H1 (cell line): ENCODE data around the gene PDE4D.

Experiments used
- EP300 ChIP-seq, 2 experiments: IDR thresholded peaks; 1 replicate in 1 of 2; 2 replicates in 1 of 2; pipeline ENCODE4 v1.6.1; 2011 to 2012; ENCODE audit warnings: low read depth in 2 of 2, low read length in 2 of 2, mild to moderate bottlenecking in 2 of 2, borderline replicate concordance in 1 of 2, inconsistent platforms in 1 of 2, moderate library complexity in 1 of 2
- GABPA ChIP-seq: IDR thresholded peaks from 2 replicates; pipeline ENCODE4 v1.6.1; 2011; ENCODE audit warnings: mild to moderate bottlenecking, low read length, moderate library complexity, borderline replicate concordance; ENCODE audit not compliant: insufficient read depth
- HDAC6 ChIP-seq: IDR thresholded peaks from one replicate; pipeline ENCODE4 v1.7.1; 2012; ENCODE audit warnings: low read depth, mild to moderate bottlenecking, inconsistent platforms, low read length, moderate library complexity
- MAX ChIP-seq: IDR thresholded peaks from 2 replicates; pipeline ENCODE4 v1.6.1; 2012; ENCODE audit warnings: inconsistent platforms
- PHF8 ChIP-seq: fragments of 200-600 bp; sonication (generic); conservative IDR thresholded peaks from 2 replicates; pipeline ENCODE4 v1.7.1; 2012; ENCODE audit warnings: low read depth, mild to moderate bottlenecking, inconsistent platforms, low read length, moderate library complexity
- POLR2A ChIP-seq, 2 experiments: IDR thresholded peaks; 1 replicate in 1 of 2; 2 replicates in 1 of 2; pipeline ENCODE4 v1.6.1; 2011; ENCODE audit warnings: low read depth in 2 of 2, low read length in 2 of 2, mild to moderate bottlenecking in 2 of 2; ENCODE audit errors: control extremely low read depth in 1 of 2
- RAD21 ChIP-seq, 2 experiments: IDR thresholded peaks in 1 of 2; conservative IDR thresholded peaks in 1 of 2; 2 replicates each; pipeline ENCODE4 v1.6.1; 2011; ENCODE audit warnings: low read depth in 2 of 2, low read length in 2 of 2, improper control_type of control experiment in 1 of 2, inconsistent platforms in 1 of 2, mild to moderate bottlenecking in 1 of 2, moderate library complexity in 1 of 2
- RFX5 ChIP-seq: IDR thresholded peaks from 2 replicates; pipeline ENCODE4 v1.6.1; 2011; ENCODE audit warnings: low read depth, low read length, improper control_type of control experiment, borderline replicate concordance
- RNF2 ChIP-seq: fragments of 200-900, 300-1000 bp; sonication (generic); IDR thresholded peaks from 2 replicates; pipeline ENCODE4 v1.7.1; 2016; ENCODE audit warnings: borderline replicate concordance, low read depth, mild to moderate bottlenecking, antibody characterized with exemption, low read length; ENCODE audit not compliant: poor library complexity, severe bottlenecking; ENCODE audit errors: missing control alignments
- SP1 ChIP-seq: IDR thresholded peaks from 2 replicates; pipeline ENCODE4 v1.6.1; 2011; ENCODE audit warnings: low read depth, low read length
- TAF7 ChIP-seq: optimal IDR thresholded peaks from 2 replicates; pipeline ENCODE3; 2011; ENCODE audit warnings: low read depth, mild to moderate bottlenecking, inconsistent platforms, low read length, moderate library complexity, borderline replicate concordance
- TCF12 ChIP-seq: IDR thresholded peaks from 2 replicates; pipeline ENCODE4 v1.6.1; 2011; ENCODE audit warnings: low read depth, mild to moderate bottlenecking, low read length
- TF ChIP-seq, protein P1 (sequence below), 3 experiments: IDR thresholded peaks; 1 replicate in 2 of 3; 2 replicates in 1 of 3; pipeline versions ENCODE4 v1.5.1 to v1.6.1; 2011; ENCODE audit warnings: low read length in 3 of 3, mild to moderate bottlenecking in 3 of 3, inconsistent platforms in 2 of 3, low read depth in 1 of 3, moderate library complexity in 1 of 3; ENCODE audit not compliant: insufficient read depth in 1 of 3; ENCODE audit errors: control extremely low read depth in 1 of 3
- TF ChIP-seq, protein P2 (sequence below): IDR thresholded peaks from 2 replicates; pipeline ENCODE4 v1.6.1; 2011; ENCODE audit warnings: low read depth, mild to moderate bottlenecking, low read length; ENCODE audit not compliant: insufficient read depth

DNA sequence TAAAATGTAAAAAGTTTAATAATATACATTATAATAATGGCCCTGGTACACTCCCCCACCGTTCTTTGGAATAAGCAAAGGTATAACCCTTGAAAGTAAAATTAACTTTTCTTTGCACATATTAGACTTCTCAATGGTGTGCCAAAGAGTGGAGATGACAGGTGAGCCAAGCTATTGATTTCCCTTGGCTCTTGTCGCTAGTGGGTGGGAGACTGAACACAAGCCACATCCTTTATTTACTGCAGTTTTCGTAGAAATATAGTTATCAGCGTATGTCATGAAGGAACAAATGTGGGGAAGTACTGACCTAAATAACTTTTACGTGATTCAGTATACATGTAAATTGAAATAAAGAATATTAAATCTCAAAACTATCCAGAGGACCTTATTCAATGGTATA, 761.4 kb downstream of the PDE4D start:
- TF ChIP-seq, protein P1, sequence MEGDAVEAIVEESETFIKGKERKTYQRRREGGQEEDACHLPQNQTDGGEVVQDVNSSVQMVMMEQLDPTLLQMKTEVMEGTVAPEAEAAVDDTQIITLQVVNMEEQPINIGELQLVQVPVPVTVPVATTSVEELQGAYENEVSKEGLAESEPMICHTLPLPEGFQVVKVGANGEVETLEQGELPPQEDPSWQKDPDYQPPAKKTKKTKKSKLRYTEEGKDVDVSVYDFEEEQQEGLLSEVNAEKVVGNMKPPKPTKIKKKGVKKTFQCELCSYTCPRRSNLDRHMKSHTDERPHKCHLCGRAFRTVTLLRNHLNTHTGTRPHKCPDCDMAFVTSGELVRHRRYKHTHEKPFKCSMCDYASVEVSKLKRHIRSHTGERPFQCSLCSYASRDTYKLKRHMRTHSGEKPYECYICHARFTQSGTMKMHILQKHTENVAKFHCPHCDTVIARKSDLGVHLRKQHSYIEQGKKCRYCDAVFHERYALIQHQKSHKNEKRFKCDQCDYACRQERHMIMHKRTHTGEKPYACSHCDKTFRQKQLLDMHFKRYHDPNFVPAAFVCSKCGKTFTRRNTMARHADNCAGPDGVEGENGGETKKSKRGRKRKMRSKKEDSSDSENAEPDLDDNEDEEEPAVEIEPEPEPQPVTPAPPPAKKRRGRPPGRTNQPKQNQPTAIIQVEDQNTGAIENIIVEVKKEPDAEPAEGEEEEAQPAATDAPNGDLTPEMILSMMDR (IDR thresholded peaks at IDR 0.05; ENCODE audit: control extremely low read depth in 1 of 3, insufficient read depth in 1 of 3, low read depth in 1 of 3, low read length in 3 of 3), result no peak
- no peak for TF ChIP-seq RFX5
- no peak for TF ChIP-seq TCF12
- TF ChIP-seq, protein P2, sequence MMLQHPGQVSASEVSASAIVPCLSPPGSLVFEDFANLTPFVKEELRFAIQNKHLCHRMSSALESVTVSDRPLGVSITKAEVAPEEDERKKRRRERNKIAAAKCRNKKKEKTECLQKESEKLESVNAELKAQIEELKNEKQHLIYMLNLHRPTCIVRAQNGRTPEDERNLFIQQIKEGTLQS, result no peak
- no peak for TF ChIP-seq POLR2A (IDR thresholded peaks at IDR 0.05; ENCODE audit: control extremely low read depth in 1 of 2, low read depth in 2 of 2, low read length in 2 of 2)
- TF ChIP-seq PHF8, result no peak
- TF ChIP-seq GABPA, result no peak
- TF ChIP-seq RNF2, result no peak
- TF ChIP-seq SP1, result no peak
- no peak for TF ChIP-seq EP300 (IDR thresholded peaks at IDR 0.05; ENCODE audit: borderline replicate concordance in 1 of 2, low read depth in 2 of 2, low read length in 2 of 2)
- no peak for TF ChIP-seq MAX
- no peak for TF ChIP-seq RAD21 (IDR thresholded peaks at IDR 0.05 in 1 of 2, conservative IDR thresholded peaks at IDR 0.05 in 1 of 2; ENCODE audit: low read depth in 2 of 2, low read length in 2 of 2)
- TF ChIP-seq TAF7, result no peak
- TF ChIP-seq HDAC6, result no peak
